IMR-90 (cell line): ENCODE measurements around the gene PRKCA. TPM values are rescaled to one million over a fixed set of nuclear protein-coding genes. Genes with fewer than 3 reads are reported as not detected.
A peak's percentile ranks its signal among the peaks of the same experiment; 100 is the strongest.

Experiments
- ATAC-seq: fragments of 200-7000 bp; cut with Tn5 transposase; 2 replicates; pipeline ENCODE4 v1.9.1; 2020; ENCODE audit warnings: low read depth, mild to moderate bottlenecking, moderate library complexity
- BruUV-seq: library from RNA; stranded (reverse); fragments of 400-500 nt; replicated peaks from 2 replicates; lab custom pipeline; 2021; lab: Mats Ljungman, UMichigan
- CTCF ChIA-PET: fragments of 300-600 bp; formaldehyde crosslinking; extraction: SDS; loops from one replicate; lab custom pipeline; 2021; ENCODE audit warnings: antibody characterized with exemption; lab: Yijun Ruan, JAX
- POLR2A ChIA-PET: fragments of 300-600 bp; sonication (Branson Sonifier 250); formaldehyde crosslinking; loops from one replicate; lab custom pipeline; 2022; ENCODE audit warnings: antibody characterized with exemption; ENCODE audit not compliant: unreplicated experiment; lab: Charles Lee
- DNase-seq: peaks from one replicate; pipeline ENCODE4 v3.0.0; 2013
- H2AFZ ChIP-seq: replicated peaks from 2 replicates; pipeline ENCODE3; 2013; ENCODE audit warnings: low read length, mild to moderate bottlenecking; ENCODE audit not compliant: poor library complexity
- H2AK5ac ChIP-seq: 2 replicates; pipeline ENCODE4 v1.6.1; 2013; ENCODE audit warnings: low read depth, low read length, inconsistent platforms
- H2AK9ac ChIP-seq: replicated peaks from 2 replicates; pipeline ENCODE3; 2013; ENCODE audit warnings: mild to moderate bottlenecking, low read depth, low read length, moderate library complexity; ENCODE audit not compliant: poor library complexity
- H2BK120ac ChIP-seq: 2 replicates; pipeline ENCODE4 v1.6.1; 2013; ENCODE audit warnings: low read depth, low read length, inconsistent platforms
- H2BK15ac ChIP-seq: 3 replicates; pipeline ENCODE4 v1.6.1; 2013; ENCODE audit warnings: low read depth, low read length, inconsistent platforms
- H2BK20ac ChIP-seq: 2 replicates; pipeline ENCODE4 v1.6.1; 2013; ENCODE audit warnings: low read depth, mild to moderate bottlenecking, inconsistent platforms, low read length, moderate library complexity
- H2BK5ac ChIP-seq: 2 replicates; pipeline ENCODE4 v1.6.1; 2013; ENCODE audit warnings: mild to moderate bottlenecking, low read depth, low read length, inconsistent platforms; ENCODE audit not compliant: poor library complexity, severe bottlenecking
- H3K14ac ChIP-seq: replicated peaks from 2 replicates; pipeline ENCODE4 v1.6.1; 2013; ENCODE audit warnings: low read depth, low read length, inconsistent platforms
- H3K18ac ChIP-seq: 2 replicates; pipeline ENCODE4 v1.6.1; 2013; ENCODE audit warnings: low read depth, low read length, control low read depth
- H3K23ac ChIP-seq: 2 replicates; pipeline ENCODE4 v1.6.1; 2013; ENCODE audit warnings: low read depth, low read length, inconsistent platforms
- H3K27ac ChIP-seq: 2 replicates; pipeline ENCODE4 v1.5.1; 2013; ENCODE audit warnings: mild to moderate bottlenecking, control low read depth, low read length; ENCODE audit not compliant: insufficient read depth
- H3K27me3 ChIP-seq: 2 replicates; pipeline ENCODE4 v1.6.1; 2013; ENCODE audit warnings: low read length; ENCODE audit not compliant: control insufficient read depth, insufficient read depth
- H3K36me3 ChIP-seq: 2 replicates; pipeline ENCODE4 v1.6.1; 2013; ENCODE audit warnings: low read length, mixed read lengths; ENCODE audit not compliant: control insufficient read depth, insufficient read depth
- H3K4ac ChIP-seq: 2 replicates; pipeline ENCODE4 v1.6.1; 2013; ENCODE audit warnings: low read depth, low read length, inconsistent platforms
- H3K4me1 ChIP-seq: 2 replicates; pipeline ENCODE4 v1.6.1; 2013; ENCODE audit warnings: low read length, mixed read lengths; ENCODE audit not compliant: control insufficient read depth, insufficient read depth
- H3K4me2 ChIP-seq: 2 replicates; pipeline ENCODE4 v1.6.1; 2013; ENCODE audit warnings: low read depth, mild to moderate bottlenecking, control low read depth, low read length, moderate library complexity
- H3K4me3 ChIP-seq: 2 replicates; pipeline ENCODE4 v1.5.1; 2013; ENCODE audit warnings: low read depth, mild to moderate bottlenecking, control low read depth, low read length, moderate library complexity; ENCODE audit not compliant: insufficient read depth
- H3K56ac ChIP-seq: 2 replicates; pipeline ENCODE4 v1.6.1; 2013; ENCODE audit warnings: low read length, inconsistent platforms; ENCODE audit not compliant: insufficient read depth; ENCODE audit errors: extremely low read depth
- H3K79me1 ChIP-seq, 2 experiments: 2 replicates each; pipeline ENCODE4 v1.6.1; 2013; ENCODE audit warnings: low read length in 2 of 2, inconsistent platforms in 1 of 2, low read depth in 1 of 2
- H3K9ac ChIP-seq: 2 replicates; pipeline ENCODE4 v1.6.1; 2013; ENCODE audit warnings: low read depth, low read length, control low read depth
- H3K9me1 ChIP-seq: 2 replicates; pipeline ENCODE4 v1.6.1; 2013; ENCODE audit warnings: low read length, inconsistent platforms; ENCODE audit not compliant: insufficient read depth
- H3K9me3 ChIP-seq: 2 replicates; pipeline ENCODE4 v1.6.1; 2013; ENCODE audit warnings: low read length; ENCODE audit not compliant: control insufficient read depth, insufficient read depth
- H4K20me1 ChIP-seq: 2 replicates; pipeline ENCODE4 v1.6.1; 2013; ENCODE audit warnings: low read length, inconsistent platforms; ENCODE audit not compliant: insufficient read depth
- H4K5ac ChIP-seq: 2 replicates; pipeline ENCODE4 v1.6.1; 2013; ENCODE audit warnings: mild to moderate bottlenecking, low read depth, low read length, control low read depth
- H4K8ac ChIP-seq, 2 experiments: 2 replicates each; pipeline ENCODE4 v1.6.1; 2013; ENCODE audit warnings: low read depth in 2 of 2, low read length in 2 of 2, control low read depth in 1 of 2, inconsistent platforms in 1 of 2
- H4K91ac ChIP-seq: 2 replicates; pipeline ENCODE4 v1.6.1; 2013; ENCODE audit warnings: low read depth, low read length, inconsistent platforms; ENCODE audit not compliant: insufficient read depth
- BHLHE40 ChIP-seq: fragments of 150-350 bp; IDR thresholded peaks from 2 replicates; pipeline ENCODE4 v1.6.1; 2016; ENCODE audit warnings: mild to moderate bottlenecking, low read depth, low read length
- CEBPB ChIP-seq: IDR thresholded peaks from 2 replicates; pipeline ENCODE4 v1.6.1; 2012; ENCODE audit warnings: low read depth, low read length, improper control_type of control experiment
- CTCF ChIP-seq: conservative IDR thresholded peaks from 2 replicates; pipeline ENCODE4 v1.5.1; 2012; ENCODE audit warnings: mild to moderate bottlenecking, low read depth, low read length, improper control_type of control experiment
- FOS ChIP-seq: fragments of 150-350 bp; IDR thresholded peaks from 2 replicates; pipeline ENCODE4 v1.6.1; 2016; ENCODE audit warnings: low read depth, low read length
- MAFK ChIP-seq: IDR thresholded peaks from 2 replicates; pipeline ENCODE4 v1.6.1; 2012; ENCODE audit warnings: low read depth, low read length, improper control_type of control experiment
- MAZ ChIP-seq: IDR thresholded peaks from 2 replicates; pipeline ENCODE4 v1.6.1; 2012; ENCODE audit warnings: low read depth, mild to moderate bottlenecking, low read length, improper control_type of control experiment, moderate library complexity, borderline replicate concordance
- MXI1 ChIP-seq: IDR thresholded peaks from 2 replicates; pipeline ENCODE4 v1.6.1; 2012; ENCODE audit warnings: low read depth, mild to moderate bottlenecking, low read length, moderate library complexity, borderline replicate concordance
- WGBS, 2 experiments: methylation state at CpG; one replicate each; pipeline versions ENCODE4 v1.1.5 to v1.1.7; 2013; ENCODE audit warnings: missing lambda C conversion rate in 2 of 2; ENCODE audit not compliant: insufficient read length in 1 of 2; ENCODE audit errors: extremely low coverage in 2 of 2; 5-methylcytosine and 5-hydroxymethylcytosine counted together
- dilution Hi-C: fragments of 300-500 bp; cut with HindIII; formaldehyde crosslinking; loops from one replicate; pipeline ENCODE4 v1.14.3; 2018; ENCODE audit warnings: low sequenced_read_pairs; ENCODE audit not compliant: unreplicated experiment
- in situ Hi-C: fragments of 300-500 bp; cut with MboI; formaldehyde crosslinking; loops from 3 replicates; pipeline ENCODE4 v1.14.3; 2019; ENCODE audit warnings: low sequenced_read_pairs, inconsistent platforms, mixed read lengths
- intact Hi-C: fragments of 100-400 bp; cut with micrococcal nuclease; formaldehyde crosslinking; loops from 2 replicates; pipeline ENCODE4 v1.10.0; 2022
- polyA plus RNA-seq, 3 experiments: library from polyadenylated mRNA; depleted of rRNA; stranded (reverse); fragments of >200 nt; gene quantifications; 2 replicates each; pipeline ENCODE4 v1.2.3, GENCODE V29; 2012; ENCODE audit warnings: low replicate concordance in 1 of 3
- total RNA-seq: library from RNA; depleted of rRNA; stranded (reverse); fragments of >200 nt; gene quantifications from 2 replicates; pipeline ENCODE4 v1.2.3, GENCODE V29; 2012

PRKCA gene
- total and polyA plus RNA-seq, 2 of the 4 experiments (the other 2 are of a cell fraction) = 31.0 to 46.0 TPM

GRCh38 chr17:66636111-66636510, 333.7 kb downstream of the PRKCA start:
- WGBS, 2 experiments = no CpG with 5 or more reads among the region's 4 CpGs
- H2AK5ac ChIP-seq = no peak overlapping the region
- H2BK120ac ChIP-seq = no peak overlapping the region
- H4K20me1 ChIP-seq = peaks cover 30% of the 10 kb centered on the region
- H3K4ac ChIP-seq = no peak overlapping the region
- H2AFZ ChIP-seq = no peak overlapping the region
- in situ Hi-C loops = no loop called here
- H3K9me1 ChIP-seq = peaks cover 8% of the 10 kb centered on the region
- H3K4me2 ChIP-seq = no peak overlapping the region
- CTCF ChIA-PET = no interaction called here
- H3K9me3 ChIP-seq = no peaks in the 10 kb centered on the region
- H2BK5ac ChIP-seq = no peak overlapping the region
- POLR2A ChIA-PET = no interaction called here
- no peak overlapping the region for H4K5ac ChIP-seq
- peaks cover 13% of the 10 kb centered on the region for H3K4me1 ChIP-seq
- no peak overlapping the region for H2AK9ac ChIP-seq
- no peak overlapping the region for H2BK15ac ChIP-seq
- H3K9ac ChIP-seq = no peak overlapping the region
- no peak overlapping the region for H4K8ac ChIP-seq
- H3K79me1 ChIP-seq = peaks cover 25 to 53% of the 10 kb centered on the region in 2 experiments
- peaks cover 5% of the 10 kb centered on the region; the same call in 1 of the 2 replicates for H3K36me3 ChIP-seq
- H4K91ac ChIP-seq = no peak overlapping the region
- no peak overlapping the region; the same call in 1 of the 2 replicates for H3K23ac ChIP-seq
- DNase-seq = peak; percentile 87
- peak; percentile 81 for ATAC-seq
- BruUV-seq = no TSS peak
- H3K56ac ChIP-seq = no peak overlapping the region
- no peak overlapping the region for H3K14ac ChIP-seq
- no peak overlapping the region for H3K27ac ChIP-seq
- H3K27me3 ChIP-seq = no peaks in the 10 kb centered on the region
- H3K4me3 ChIP-seq = no peak overlapping the region
- H2BK20ac ChIP-seq = no peak overlapping the region
- dilution Hi-C loops = no loop called here
- no peak for TF ChIP-seq CTCF
- no peak for TF ChIP-seq MXI1
- TF ChIP-seq CEBPB = peak; percentile 48; the same call in 1 of the 2 replicates
- 0 out of 2 replicates have a peak, but pooled peaks have one; percentile 13 for TF ChIP-seq BHLHE40
- 0 out of 2 replicates have a peak, but pooled peaks have one; percentile 32 for TF ChIP-seq MAFK
- TF ChIP-seq FOS = peak; percentile 65; the same call in 1 of the 2 replicates
- TF ChIP-seq MAZ = no peak
- no peak overlapping the region for H3K18ac ChIP-seq
- intact Hi-C loops = no loop called here
